SK-N-MC (cell line): ENCODE data around the gene COL6A3.

Experiments
- EZH2 ChIP-seq: fragments of 200-600 bp; sonication (generic); IDR thresholded peaks from one replicate; pipeline ENCODE4 v1.6.1; 2017; ENCODE audit warnings: antibody characterized with exemption
- FOXP2 ChIP-seq: optimal IDR thresholded peaks from 2 replicates; pipeline ENCODE3; 2011; ENCODE audit warnings: mild to moderate bottlenecking, moderate library complexity; ENCODE audit not compliant: insufficient read depth; ENCODE audit errors: extremely low read length, control extremely low read depth
- POLR2AphosphoS5 ChIP-seq: IDR thresholded peaks from 2 replicates; pipeline ENCODE4 v1.6.1; 2012; ENCODE audit warnings: mild to moderate bottlenecking, low read depth, low read length, borderline replicate concordance

DNA sequence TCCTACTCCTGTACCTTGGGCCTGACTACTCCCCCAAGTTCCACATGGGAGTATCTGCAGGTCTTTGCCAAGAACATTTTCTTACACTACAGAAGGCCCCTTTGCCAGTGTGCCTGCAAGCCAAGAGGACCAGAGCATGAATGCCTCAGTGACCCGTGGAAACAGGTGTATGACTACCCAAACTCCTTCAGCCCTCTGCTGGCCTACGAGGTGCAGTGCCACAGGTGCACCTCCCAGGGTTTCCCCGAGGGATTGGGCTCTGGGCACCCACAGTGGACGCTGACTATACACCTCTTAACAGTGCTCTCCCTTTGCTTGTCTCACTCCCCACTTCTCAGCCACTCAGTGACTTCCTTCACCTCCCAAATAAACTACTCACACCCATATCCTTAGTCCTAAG lies 91.4 kb downstream of the COL6A3 start:
- TF ChIP-seq EZH2, result no peak
- TF ChIP-seq POLR2AphosphoS5, result no peak
- no peak for TF ChIP-seq FOXP2
